ENCODE results near the gene RIN3.

RIN3 gene

DNA sequence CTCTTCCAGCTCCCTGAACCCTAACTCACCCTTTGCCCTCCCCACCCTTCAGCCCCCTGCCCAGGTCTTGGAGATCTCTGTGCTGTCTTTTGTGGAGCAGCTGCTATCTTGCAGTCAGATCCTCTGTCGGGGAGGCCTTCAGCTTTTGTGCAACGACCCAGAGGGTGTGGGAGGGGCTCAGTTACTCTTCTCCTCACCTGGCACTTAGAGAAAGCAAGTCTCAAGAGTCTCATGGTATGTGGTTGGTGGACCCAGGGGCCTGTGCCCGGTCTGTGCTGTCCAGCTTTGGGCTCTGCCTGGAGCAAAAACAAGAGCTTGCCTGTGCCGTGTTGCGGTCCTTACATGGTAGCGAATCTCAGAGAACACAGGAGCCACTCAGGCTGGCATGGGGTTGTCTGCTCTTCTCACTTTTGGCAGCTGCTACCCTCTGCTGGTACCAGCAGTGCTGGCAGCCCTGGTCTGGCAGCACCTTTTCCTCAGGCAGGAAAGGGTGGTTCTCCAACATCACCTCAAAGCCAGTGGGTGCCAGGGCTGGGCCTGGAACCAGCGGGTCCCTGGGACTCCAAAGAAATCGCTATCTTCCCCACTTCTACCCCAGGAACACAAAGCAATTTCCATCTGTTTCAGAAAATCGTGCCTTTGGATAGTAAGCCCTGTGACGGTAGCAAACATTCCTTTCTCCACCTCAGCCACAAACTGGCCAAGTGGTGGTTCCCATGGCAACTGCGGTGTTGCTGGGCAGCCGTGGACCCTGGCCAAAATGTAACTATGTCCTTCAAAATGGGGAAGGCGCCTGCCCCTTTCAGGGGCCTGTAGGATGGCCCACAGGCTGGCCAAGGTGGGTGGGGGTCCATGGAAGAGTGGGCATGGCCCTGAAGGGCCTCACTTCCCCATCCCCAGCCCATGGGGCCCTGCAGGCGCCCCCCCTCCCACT lies 90.0 kb downstream of the RIN3 start:
- no peak for DNase-seq

DNA sequence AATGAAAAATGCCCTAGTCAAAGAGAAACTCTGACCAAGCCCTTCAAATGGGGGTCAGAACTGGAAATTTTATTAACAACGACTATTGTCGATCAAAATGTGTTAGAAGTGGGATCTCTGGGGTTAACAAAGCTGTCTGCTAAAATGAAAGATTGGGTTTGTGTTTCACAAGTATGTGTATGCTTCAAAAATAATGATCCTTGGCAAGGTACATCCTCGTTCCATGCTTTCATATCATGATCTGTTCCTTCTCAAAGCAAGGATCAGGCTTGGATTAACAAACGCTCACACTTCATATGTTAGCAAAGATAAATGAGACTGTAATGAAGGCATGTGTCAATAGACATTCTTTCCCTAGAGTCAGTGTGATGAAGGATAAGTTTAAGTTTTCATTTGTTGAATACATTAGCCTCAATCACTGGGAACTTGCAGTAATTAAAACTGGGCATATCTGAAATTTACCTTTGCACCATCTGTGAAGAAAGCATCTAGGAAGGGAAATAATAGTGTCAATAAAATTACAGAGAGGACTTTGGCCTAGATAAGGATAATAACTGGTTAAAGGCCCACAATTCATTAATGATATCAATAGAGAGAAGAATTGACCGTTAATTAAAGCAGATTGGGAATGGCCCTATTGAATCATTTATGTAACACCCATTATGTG lies 91.8 kb downstream of the RIN3 start:
- DNase-seq = no peak

- no peak for DNase-seq
Observed at GRCh38 chr14:92607251-92607650, 93.7 kb downstream of the RIN3 start.

GRCh38 chr14:92607702-92608429 lies 94.3 kb downstream of the RIN3 start:
- no peak for DNase-seq

GRCh38 chr14:92609955-92610354 lies 96.4 kb downstream of the RIN3 start:
- no peak for DNase-seq

GRCh38 chr14:92610849-92611271 lies 97.3 kb downstream of the RIN3 start:
- DNase-seq = no peak

- no peak for DNase-seq
Observed at GRCh38 chr14:92613008-92613658, 99.6 kb downstream of the RIN3 start.

- DNase-seq = no peak
Observed at GRCh38 chr14:92613681-92614260, 100.2 kb downstream of the RIN3 start.

- DNase-seq = no peak
Observed at GRCh38 chr14:92615451-92615850, 101.9 kb downstream of the RIN3 start.

GRCh38 chr14:92616178-92616577 lies 102.6 kb downstream of the RIN3 start:
- no peak for DNase-seq

DNA sequence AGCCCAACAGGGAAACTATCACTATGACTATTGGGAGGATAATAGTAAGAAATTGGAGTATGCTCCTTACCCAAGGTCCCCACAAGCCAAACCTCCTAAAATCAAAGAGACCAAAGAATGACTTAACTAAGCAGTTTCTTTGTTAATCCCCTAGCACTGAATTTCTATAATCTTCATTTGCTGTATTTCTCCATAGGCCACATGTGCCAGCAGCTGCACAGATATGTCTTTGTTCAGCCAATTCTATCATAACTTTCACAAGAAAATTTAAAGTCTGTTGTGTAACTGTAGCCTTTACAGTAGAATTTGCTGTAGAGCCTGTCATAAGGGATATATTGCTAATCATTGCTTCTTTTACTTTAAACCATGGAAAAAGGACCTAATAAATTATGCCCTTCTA lies 104.0 kb downstream of the RIN3 start:
- no peak for DNase-seq

DNA sequence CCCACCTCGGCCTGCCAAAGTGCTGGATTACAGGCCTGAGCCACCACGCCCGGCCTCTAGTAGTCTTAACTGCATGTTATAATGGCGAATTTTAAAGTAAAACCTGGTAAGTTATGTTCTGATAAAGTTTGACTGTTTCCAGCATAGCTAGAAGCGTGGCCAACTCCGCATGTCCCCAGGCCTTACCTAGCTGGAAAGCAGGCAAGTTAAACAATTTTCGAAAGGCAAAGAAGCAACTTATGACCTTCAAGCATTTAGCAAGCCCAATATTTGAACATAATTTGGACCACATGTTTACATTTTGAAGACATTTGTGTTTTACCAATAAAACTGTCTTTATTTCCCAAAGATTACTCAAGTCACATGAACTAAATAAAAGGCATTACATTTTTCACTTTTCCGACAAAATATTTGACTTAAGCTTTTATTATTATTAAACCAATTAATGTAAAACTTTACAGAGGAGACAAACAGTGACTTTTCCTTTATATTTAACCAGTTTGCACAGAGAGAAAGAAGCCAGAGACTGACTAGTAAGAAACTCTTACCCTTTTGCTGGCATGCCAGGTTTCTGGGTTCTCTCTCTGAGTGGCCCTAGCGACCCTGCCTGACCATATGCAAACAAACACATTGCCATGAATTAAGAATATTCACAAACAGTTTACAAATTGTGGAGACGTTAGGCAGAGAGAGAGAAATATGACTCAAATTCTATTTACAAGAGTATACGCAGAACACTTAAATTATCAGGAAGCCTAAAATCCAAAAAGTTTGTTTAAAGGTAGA lies 106.3 kb downstream of the RIN3 start:
- DNase-seq = no peak

GRCh38 chr14:92622311-92622710 lies 108.7 kb downstream of the RIN3 start:
- DNase-seq = no peak

DNA sequence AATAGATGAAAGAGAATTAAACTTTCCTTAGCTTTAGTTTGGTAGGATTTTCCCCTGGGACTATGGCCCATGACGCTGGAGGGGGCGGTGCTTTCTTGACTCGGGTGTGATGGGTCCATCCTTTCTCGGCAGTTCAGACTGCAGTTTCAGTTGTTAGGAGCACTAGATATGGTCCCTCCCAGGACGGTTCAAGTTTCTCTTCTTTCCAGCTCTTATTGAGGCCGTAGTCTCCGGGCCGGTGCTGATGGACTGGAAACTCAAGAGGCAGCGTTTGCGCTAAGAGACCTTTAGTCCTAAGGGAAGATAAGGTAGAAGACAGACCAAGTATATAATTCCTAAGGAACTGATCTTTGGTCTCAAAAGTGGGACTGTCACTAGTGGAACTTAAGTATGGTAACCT lies 111.2 kb downstream of the RIN3 start:
- no peak for DNase-seq

DNA sequence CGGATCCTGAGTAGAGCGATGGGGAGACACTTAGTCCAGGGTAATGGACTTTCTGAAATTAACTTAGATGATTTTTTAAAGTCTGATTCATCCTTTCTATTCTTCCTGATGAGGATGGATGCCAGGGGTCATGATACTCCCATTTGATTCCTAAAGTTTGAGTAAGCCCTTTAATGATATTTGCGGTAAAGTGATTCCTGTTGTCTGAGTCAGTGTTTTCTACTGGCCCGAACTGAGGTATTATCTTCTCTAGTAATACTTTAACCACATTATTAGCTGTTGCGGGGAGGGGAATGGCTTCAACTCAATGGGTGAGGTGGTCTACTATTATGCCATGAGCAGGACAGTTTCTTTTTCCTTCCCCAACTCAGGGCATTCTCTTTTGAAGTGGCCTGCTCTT lies 111.6 kb downstream of the RIN3 start:
- DNase-seq = no peak

DNA sequence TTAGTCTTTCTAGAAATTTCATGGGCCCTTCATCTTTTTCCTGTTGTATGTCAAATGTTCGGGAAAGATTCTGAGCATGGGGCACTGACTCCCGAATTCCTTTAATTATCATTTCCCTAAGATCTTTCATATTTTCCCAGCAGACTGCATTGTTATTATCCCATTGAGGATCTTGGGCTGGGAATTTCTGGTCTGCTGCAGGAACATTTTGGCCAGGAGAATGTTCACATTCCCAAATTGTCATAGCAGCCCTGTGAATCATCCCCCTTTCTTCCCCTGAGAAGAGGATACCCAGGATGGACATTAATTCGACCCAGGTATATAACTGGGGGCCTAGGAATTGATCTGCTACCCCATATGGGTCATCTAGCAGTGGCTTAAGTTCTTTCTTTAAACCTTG lies 112.5 kb downstream of the RIN3 start:
- no peak for DNase-seq

DNA sequence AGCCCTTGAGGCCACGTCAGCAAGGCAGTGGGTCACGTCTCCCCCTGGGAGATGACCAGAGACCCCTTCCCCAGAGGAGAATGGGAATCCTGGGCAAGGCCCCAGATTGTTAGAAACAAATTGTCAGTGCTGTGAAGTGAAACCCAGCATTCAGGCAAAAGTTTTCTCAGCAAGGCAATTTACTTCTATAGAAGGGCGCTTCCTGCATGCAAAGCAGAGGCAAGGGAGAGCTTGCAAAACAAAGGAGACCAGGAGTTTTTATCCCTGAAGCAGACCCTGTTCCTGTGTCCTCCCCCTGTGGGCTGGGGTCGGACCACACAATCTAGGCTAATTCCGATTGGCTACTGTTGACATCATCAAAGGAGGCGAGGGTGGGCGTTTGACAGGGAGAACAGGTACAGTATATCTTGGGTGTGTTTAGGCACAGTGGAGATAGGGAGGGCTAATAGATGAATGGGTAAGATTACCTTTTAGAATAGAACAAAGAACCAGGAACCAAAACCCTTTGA lies 114.2 kb downstream of the RIN3 start:
- no peak for DNase-seq

GRCh38 chr14:92628636-92629035 lies 115.1 kb downstream of the RIN3 start:
- no peak for DNase-seq

- no peak for DNase-seq
Observed at GRCh38 chr14:92630367-92630766, 116.8 kb downstream of the RIN3 start.

DNA sequence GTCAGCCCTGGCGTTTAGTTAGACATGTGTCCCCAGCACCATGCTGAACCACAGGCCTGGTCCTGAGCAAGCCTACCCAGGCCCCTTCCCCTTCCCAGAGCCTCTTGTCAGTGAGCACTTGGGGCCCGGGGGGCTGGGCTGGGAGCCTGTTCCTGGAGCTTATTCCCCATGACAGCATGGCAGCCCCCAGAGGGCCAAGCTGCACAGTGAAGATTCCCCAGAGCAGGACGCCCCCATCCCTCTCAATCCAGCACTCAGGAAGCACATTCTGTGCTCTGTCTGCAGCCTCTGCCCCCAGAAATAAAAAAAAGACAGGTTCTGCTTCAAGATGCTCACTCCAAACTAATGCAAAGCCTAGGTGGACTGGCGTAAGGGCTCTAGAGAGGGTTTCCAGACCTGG lies 117.5 kb downstream of the RIN3 start:
- DNase-seq = no peak

GRCh38 chr14:92632546-92633273 lies 119.1 kb downstream of the RIN3 start:
- no peak for DNase-seq
